HL-60/S4 treated with retinoic acid at 250 ng/mL for 4 days and 3 days (cell line): ENCODE data around the gene STOX2.

Experiments
- in situ Hi-C: fragments of 300-500 bp; cut with MboI; formaldehyde crosslinking; loops from 2 replicates; pipeline ENCODE4 v1.7.0; 2022; ENCODE audit warnings: low sequenced_read_pairs

STOX2 gene

GRCh38 chr4:183905081-183905592 lies at the start of gene STOX2:
Gene STOX2, plus strand, starts transcription at chr4:183905307. Its CDS starts 1,484 bp downstream, at chr4:183906791.
- in situ Hi-C loops = no loop called here

- in situ Hi-C loops = no loop called here
Observed at GRCh38 chr4:183855323-183856190, 49.5 kb upstream of the STOX2 start.

GRCh38 chr4:183857040-183857439 lies 48.1 kb upstream of the STOX2 start:
- in situ Hi-C loops = no loop called here

DNA sequence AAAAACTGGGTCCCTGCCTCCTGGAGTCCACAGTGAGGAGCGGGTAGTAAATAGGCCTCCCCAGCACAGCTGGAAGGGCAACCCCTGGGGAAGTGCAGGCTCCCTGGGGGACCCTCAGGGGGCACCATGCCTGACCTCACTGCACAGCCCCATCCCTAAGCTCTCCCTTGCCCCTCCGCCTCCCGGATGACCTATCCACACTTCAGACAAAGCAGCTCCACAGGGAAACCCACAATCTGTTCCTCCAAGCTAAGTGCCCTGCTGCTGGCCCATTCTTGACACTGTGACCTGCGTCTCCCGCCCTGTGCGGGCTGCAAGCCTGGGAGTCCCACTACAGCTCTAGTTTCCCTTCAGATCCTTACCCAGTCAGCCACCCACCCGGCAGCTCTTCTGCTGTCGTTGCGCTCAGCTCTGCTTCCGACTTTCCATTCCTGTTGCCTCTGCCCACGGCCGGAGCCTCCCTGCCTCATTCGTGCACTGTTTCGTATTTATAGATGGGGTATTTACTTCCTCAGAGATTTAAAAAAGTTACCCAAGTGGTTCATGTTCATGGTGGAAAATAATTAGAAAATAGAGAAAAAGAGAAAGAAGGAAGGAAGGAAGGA lies 47.0 kb upstream of the STOX2 start:
- in situ Hi-C loops = no loop called here

GRCh38 chr4:183860119-183860518 lies 45.0 kb upstream of the STOX2 start:
- in situ Hi-C loops = no loop called here

DNA sequence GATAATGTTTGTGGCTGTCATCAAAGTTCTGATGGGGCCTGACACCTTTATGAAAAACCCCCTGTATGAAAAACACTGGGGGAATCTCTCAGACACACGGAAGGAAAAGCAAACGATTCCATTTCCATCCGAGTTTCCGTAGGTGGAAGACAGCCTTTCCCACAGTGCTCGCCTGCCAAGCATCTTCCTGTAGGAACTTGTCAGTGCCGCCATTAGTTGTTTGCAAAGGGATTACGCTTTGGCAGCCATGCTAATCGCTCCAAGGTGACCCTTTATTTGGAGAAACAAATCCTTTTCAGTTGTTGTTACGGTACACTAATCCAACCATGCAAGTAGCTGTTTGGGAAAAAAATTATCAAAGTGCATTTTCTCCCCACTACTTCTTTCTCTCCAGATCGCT lies 44.4 kb upstream of the STOX2 start:
- in situ Hi-C loops = no loop called here

DNA sequence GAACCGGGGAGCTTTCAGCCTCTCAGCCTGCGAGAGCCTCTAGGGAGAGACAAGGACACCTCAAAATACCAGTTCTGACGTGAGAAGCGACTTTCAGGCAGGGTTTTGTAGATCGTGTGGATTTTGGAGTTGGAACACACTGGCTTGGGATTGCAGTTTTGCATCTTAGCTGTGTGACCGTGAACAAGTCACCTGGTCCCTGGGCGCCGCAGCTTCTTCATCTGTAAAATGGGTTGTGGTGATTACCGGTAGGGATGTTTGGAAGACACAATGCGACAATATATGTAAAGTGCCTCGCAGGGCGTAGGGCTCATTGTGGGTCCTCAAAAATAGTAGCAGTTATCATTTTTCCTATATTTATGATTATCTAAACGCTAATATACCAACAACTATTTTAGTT lies 43.7 kb upstream of the STOX2 start:
- in situ Hi-C loops = no loop called here

- in situ Hi-C loops = no loop called here
Observed at GRCh38 chr4:183863155-183863825, 41.8 kb upstream of the STOX2 start.

DNA sequence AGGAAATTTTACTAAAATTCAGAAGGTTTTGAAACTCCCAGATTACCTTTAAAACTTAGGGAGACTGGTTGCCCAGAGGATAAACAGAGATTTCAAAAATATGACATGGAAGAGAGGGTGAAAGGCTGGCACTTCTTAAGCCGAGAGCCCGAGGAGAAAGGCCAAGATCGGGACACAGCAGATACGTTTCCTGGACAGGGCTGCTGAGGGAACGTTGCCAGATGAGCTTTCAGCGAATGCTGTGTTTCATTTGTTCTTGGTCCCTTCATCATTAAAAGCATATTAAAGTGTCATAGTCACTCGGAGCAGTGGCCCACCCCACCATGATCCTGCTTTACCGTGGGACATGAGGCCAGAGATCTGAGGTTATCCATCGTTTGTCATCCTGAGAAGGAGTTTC lies 37.9 kb upstream of the STOX2 start:
- in situ Hi-C loops = no loop called here

DNA sequence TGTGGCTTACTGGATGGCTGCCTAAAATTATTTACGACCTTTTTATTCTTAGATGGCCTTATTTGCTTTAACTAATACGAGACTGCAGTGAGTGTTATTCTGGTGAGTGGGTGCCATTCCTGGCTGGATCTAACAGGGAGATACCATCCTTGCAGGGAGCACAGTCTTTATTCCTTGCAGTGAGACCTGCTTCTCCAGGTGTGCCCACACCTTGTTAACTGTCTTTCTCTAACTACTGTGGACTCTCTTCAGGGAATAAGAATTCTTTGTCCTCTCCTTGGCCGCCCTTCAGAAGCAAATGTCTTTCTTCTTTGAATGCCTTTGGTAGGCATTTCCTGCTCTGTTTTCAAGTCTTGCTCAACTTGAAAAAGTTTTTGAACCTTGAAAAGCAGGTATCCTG lies 34.1 kb upstream of the STOX2 start:
- in situ Hi-C loops = no loop called here

DNA sequence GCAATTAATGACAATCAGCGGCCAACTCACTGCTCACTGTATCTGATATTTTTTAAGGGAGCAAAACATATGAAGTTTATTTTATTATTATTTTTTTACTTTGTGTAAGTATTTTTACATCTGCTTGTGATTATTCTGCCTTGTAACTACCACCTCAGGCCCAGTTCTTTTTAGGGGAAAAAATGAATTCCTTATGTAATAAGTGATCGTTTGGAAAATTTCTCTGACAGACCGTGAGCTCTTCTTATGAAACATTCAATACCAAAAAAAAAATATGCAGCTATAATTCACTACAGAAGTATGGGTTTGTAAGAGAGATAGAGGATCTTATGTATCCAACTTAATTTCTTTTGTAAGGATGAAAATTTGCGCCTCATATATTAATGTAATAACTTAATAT lies 33.5 kb upstream of the STOX2 start:
- in situ Hi-C loops = no loop called here

DNA sequence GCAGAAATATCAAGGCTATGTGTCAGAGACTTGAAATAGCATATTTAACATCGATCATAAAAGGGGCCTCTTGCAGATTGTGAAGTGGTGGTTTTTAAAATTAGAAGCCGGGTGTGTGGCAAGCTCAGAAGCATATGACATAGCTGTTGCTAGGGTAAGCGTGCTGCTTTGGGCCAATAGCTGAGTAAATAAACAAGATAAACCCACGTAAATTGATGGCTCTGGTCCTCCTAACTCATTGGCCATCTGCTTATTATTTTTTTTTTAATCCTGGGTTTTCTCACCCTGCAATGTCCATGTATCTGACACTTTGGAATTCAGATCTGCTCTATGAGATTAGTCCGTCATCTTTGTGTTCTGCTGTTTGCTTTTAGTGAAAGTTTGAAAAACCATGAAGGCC lies 32.6 kb upstream of the STOX2 start:
- in situ Hi-C loops = no loop called here

GRCh38 chr4:183873409-183874185 lies 31.5 kb upstream of the STOX2 start:
- in situ Hi-C loops = no loop called here

- in situ Hi-C loops = no loop called here
Observed at GRCh38 chr4:183875251-183875825, 29.8 kb upstream of the STOX2 start.

DNA sequence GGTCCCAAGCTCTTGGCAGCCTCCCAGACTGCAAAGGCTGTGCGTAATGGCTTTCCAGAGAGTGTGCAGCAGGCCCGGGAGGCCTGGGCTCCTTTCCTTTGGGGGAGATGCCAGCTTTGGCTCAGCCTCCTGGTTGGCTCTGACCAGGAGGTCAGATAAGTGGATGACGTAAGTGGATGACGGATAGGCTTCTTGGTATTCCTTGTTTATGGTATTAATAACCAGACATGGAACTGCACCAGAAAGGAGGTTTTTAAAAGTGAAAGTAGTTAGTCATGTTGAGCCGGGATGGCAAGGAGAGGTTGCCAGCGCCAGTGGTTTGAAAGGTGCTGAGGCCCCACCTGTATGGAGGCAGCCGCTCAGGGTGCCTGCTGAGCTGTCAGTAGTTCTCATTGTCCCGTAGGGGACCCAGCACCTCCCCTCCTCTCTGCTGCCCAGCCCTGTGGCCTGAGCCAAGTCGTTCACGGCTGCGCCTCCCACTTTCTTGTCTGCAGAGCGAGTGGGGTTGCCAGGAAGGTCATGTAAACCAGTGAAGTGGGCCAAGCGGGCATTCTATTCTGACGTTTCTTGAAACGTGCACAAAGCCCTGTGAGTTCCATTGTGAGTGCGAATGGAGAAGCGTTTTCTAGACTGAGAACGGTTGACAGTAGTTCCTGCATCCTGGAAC lies 28.7 kb upstream of the STOX2 start:
- in situ Hi-C loops = no loop called here

DNA sequence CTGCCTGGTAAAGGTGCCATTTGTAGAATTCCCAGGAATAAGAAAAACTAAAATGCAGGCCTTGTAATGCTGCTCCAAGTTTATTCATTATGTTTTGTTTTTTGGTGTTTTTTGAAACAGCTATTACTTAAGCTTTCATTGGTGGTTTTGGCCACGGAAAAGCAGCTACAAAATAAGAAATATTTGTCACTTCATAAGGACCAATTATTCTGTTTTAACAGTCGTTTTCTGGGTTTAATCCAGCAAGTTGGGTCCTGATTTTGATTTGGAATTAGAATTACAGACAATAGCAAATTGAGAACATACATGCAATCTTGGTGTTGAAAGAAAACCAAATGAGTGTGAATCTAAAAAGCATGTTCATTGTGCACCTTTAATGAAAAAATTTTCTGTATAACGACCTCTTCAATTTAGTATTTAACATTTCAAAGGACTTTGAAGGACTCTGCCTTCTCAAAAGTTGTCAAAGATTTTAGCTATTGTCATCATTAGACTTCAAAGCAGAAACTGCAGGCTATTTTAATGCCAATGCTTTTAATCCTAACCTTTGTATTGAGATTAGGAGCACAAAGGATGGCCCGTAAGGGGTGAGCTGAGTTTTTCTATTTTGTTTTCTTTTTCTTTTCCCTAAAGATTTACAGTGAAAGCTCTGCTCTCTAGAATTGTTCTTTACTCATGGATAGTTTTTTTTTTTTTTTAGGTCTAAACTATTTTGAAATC lies 26.7 kb upstream of the STOX2 start:
- in situ Hi-C loops = no loop called here

GRCh38 chr4:183885205-183885720 lies 19.8 kb upstream of the STOX2 start:
- in situ Hi-C loops = no loop called here

- in situ Hi-C loops = no loop called here
Observed at GRCh38 chr4:183887351-183887750, 17.8 kb upstream of the STOX2 start.

DNA sequence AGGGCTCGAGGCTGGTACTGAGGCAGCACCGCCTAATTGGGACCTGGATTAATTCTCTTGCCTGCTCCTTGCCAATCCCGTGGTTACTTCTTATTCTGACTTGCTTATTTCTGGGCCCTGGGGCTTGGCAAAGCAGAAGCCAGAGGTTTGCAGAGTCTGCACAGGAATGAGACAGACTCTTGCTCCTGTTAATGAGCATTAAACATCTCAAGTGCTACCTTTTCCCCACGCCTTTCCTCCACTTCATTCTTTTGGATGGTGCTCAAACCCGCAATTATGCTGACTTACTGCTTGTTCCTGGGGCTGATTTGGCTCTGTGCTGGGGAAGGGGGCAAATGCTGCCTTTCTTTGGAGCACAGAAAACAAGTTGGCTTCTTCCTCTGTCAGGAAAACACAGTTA lies 16.5 kb upstream of the STOX2 start:
- in situ Hi-C loops = no loop called here
